Glomerular visceral epithelial cell (primary cell): ENCODE data around the gene MAPK4.

Source experiments
- DNase-seq: peaks from one replicate; pipeline ENCODE4 v3.0.0-alpha.2; 2016; ENCODE audit errors: extremely low spot score

MAPK4 gene

DNA sequence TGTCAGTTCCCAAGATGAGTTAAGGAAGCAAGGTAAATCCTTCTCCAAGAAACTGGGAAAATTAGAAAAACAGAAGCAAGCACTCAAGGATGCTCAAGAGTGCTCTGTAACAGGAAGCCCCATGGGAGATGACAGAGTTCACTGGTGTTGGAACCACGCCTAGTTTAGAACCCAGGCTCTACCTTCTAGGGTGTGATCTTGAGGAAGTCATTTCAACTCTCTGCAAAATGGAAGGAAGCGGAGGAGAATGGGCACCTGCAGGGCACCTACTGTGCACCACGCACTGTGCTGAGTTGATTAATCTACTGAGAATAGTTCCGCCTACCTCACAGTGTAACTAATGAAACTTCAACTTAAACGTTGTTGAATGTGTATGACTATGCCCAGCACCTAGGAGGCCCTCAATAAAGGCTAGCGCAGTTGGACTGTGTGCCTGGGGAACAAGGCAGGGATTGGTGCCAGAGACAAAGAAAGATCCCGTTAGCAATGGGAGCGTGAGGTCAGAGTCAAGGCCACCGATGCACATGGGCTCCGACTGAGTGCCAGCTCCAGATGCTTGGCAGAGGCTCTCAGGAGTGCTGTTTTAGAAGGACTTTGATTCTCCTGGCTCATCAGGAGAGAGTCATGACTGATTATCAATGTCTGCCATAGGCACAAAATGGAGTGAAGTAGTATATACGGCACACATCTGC, 93.7 kb downstream of the MAPK4 start:
- no peak for DNase-seq

DNA sequence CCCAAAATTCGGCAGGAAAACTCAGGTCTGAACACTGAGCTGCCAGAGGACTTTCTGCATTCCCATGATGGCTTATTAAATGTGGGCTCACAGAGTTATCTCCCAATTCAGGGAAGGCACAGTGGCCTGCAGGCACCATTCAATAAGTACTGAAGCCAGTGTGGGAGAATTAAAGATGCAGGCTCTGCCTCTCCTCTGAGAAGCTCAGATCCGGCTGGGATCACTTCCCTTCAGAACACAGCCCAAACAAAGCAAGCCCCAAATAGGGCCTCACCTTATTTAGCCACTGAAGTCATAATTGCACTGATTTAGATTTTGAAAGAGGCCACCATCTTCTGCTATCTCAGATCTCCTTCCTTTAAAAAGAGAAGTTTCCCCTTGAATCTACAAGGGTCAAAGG, 94.3 kb downstream of the MAPK4 start:
- no peak for DNase-seq

DNA sequence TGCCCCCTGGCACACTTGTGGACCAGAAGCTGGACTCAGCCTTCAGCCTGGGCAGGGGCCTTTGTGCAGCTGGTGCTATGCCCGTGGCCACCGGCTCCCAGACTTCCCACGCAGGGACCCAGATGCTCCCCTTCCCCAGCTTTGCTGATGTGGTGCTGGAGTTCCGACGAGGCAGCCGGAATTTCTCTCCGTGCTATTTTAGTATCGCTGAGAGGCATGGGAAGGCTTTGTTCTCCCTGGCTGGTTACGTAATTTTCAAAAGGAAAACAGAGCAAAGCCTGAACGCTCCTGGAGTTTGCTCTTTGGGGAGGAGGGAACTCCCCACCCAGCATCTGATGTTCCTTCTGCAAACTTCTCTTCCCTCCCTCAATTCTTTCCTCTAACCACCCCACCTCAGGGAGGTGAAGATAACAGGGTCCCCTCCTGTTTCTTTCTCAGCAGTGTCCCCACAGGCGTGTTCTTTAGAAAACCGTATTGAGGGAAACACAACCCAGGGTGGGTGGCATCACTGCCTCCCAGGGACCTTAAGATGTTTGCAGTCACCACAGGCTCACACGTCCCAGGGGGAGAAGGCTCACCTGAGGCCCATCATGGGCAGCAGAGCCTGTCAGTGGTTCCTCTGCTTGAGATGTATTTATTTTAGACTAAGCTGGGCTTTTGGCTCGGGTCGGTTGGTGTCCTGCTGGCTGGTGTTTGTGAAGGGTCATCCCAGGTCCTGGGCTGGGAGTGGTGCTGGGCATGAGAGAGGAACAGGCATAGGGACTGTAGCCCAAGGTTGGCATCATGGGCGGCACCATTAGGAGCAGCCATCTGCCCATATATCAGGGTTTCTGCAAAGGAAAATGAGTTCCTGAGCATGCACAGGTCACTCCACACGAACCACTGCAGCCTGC, 95.0 kb downstream of the MAPK4 start:
- no peak for DNase-seq

DNA sequence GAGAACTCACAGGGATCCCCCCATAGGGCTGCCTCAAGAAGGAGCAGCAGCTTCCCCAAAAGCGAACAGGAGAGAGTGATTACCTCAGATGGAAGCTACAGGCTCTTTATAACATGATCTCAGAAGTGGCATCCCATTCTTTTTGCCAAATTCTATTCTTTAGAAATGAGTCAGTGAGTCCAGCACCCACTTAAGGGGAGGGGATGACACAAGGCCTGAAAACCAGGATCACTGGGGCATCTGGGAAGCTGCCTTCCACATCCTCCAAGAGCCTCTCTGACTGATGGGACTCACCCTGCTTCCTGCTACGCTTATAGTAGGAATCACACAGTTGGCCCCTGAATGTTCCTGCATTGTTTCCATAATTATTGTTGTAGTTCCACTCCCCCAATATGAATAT, 96.5 kb downstream of the MAPK4 start:
- no peak for DNase-seq

DNA sequence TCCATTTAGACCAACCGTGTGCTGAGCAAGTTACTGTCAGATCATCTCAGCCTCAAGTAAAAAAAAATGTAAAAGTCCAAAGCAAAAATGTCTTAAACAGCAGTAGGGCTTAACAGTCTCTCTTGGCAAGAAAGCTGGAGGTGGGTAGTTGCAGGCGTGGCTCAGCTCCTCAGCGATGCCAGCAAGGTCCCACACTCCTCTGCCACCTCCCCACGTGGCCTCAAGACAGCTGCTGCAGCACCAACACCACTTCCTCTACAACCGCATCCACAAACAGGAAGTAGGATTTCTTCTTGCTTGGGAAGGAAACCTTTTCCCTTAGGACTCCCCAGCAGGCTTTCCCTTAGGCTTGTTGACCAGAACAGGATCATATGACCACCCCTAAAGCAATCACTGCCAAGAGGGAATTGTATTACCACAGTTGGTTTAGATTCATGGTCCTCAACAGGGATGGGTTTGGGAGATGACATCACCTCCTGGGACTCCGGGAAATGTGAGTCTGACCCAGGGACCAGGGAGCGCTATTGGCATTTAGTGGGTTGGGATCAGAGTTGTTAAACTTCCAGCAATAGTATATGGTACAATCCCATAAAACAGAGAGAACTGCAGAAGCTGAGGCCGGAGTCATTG, 97.1 kb downstream of the MAPK4 start:
- DNase-seq = no peak

DNA sequence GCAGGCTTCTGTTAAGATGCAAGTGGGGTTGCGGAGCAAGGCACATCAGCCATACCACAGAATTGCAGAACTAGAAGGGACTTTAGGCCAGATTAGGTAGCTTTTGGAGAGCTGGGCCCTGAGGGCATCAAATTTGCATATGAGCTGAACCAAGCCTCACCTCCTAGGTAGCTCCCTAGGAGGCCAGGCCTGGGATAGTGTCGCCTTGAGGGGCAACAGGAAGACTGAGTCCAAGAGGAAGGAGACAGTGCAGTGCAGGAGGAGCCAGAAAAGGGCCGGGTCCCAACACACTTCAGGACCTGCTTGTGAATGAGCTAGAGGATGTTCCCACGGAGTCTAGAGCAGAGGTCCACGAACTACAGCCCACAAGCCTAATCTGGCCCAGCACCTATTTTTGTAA, 98.7 kb downstream of the MAPK4 start:
- no peak for DNase-seq

DNA sequence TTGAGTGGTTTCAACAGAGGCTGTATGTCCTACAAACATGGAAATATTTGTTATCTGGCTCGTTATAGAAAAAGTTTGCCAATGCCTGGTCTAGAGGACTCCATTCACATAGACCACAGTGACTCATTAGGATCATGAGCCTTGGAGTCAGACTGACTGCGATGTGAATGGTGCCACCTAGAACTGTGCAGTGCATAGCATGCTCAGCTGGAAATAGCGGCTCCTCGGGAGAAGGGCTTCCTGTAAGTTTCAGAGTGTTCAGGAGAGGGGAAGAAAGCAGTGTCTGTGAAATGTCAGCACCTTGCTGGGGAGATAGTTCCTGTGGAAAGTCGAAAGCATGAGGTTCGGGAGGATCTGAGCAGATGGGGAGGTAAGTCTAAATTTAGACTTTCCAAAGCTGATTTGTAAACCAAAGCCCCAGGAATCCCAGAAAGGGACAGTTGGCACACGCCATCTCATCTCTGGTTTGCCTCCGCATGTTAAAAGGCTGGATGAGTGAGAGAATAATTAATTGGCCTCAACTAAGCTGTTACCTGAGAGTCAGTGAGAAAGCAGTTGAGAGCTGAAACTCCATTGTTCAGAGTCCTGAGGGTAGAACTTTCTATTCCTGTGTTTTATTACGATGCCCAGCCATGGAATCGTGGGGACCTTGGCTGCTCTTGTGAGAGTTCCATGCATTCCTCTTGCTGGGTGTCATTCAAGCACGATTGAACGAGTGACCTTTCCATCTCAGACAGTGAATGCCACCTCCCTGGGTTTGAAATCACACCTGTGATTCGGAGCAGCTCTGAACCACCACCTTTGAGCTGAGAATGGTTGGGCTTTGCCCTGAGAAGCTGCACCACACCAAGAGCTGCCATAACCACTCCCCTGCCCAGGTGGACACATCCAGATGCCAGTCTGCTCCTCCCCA, 99.5 kb downstream of the MAPK4 start:
- peak; percentile 4 for DNase-seq

DNA sequence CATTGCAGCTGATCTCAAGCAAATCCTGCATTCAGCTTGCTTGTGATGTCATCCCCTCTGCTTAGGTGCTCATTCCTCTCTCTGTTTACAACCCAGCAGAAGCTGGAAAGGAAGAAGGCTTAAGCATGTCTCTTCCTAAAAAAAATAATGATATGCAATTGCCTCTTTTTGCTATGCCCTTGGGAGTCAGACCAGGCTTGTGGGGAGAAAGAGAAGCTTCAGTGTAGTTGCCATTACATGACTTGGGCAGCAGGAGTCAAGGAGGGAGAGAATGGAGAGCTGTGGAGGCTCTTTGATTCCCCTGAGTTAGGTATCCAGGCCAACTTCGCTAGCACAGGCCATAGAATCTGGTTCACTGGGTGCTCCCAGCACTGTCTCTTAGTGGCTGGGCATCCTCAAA, 101.1 kb downstream of the MAPK4 start:
- DNase-seq = no peak

DNA sequence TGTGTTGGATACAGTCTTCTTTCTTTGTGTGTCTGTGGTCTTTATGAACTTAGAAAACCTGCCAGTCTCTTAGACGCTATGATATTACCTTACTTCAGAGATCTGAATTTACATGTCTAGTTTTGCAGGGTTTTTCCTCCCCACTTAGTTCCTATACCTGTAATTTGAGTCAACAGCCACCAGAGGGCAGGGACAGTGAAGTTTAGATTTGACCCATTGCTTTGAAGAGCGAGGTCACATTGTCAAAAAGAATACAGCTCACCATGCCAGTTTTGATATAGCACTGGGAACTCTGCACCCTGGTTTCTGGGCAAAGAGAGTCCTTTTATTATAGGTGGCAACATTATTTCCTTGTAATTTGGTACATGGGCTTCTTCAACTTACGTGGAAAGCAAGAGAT, 102.3 kb downstream of the MAPK4 start:
- no peak for DNase-seq

DNA sequence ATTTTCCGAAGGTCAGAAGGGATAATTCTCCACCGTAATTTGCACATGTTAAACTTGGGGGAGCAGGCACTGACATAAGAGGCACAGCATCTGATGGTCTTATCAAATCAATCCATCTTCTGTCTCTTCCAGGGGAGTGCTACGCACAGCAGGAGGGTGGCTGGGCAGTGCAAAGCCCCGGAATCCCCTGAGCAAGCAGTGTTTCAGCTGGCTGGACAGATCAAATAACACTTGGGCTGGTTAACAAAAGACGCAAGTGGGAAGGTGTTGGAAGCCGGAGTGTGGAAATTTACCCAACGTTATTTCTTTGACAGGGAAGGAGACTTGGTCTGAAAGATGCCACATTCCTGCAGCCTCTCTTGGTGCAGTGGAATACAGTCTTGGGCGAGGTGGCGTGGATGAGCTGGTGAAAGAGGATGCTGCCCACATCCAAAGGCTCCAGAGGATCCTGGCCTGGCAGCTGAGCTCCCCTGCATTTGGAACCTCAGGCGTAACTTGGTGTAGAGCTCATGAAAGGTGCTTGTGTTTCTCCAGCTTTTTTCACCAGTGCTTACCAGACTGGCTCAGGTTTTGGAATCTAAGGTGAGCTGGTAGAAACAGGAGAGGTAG, 103.0 kb downstream of the MAPK4 start:
- DNase-seq = no peak

DNA sequence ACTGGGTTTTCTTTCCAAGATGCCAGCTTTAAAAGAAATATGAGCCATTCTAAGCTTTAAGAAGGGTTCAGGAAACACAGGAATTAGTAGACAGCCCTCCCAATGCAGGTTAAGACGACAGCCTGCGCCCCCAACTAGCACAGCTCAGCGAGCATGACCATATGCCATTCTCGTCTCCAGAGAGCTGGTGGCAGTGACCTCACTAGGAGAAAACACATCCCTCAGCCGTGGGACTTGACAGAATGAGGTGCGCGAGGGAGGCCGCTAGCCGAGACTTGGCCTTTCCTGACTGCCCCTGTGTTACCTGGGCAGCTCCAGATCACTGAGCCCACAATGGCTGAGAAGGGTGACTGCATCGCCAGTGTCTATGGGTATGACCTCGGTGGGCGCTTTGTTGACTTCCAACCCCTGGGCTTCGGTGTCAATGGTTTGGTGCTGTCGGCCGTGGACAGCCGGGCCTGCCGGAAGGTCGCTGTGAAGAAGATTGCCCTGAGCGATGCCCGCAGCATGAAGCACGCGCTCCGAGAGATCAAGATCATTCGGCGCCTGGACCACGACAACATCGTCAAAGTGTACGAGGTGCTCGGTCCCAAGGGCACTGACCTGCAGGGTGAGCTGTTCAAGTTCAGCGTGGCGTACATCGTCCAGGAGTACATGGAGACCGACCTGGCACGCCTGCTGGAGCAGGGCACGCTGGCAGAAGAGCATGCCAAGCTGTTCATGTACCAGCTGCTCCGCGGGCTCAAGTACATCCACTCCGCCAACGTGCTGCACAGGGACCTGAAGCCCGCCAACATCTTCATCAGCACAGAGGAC, 103.9 kb downstream of the MAPK4 start:
- DNase-seq = no peak

DNA sequence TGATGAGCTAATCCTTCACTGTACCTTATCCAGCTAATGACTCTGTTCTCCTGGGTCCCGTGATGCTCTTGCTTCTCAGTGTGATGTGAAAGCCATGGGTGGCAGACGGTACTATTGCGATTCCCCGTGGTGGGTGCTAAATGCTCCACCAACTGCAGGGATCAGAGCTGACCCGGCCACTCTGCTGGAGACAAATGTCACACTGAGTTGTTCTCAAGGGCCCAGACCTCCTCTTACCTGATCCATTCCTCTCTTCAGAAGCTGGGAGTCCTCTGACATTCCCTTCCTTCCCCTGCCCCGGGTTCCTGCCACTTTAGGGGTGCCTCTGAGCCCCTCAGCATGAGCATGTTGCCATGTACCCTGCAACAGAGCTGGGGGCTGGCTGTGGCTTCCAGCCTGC, 105.1 kb downstream of the MAPK4 start:
- DNase-seq = no peak

DNA sequence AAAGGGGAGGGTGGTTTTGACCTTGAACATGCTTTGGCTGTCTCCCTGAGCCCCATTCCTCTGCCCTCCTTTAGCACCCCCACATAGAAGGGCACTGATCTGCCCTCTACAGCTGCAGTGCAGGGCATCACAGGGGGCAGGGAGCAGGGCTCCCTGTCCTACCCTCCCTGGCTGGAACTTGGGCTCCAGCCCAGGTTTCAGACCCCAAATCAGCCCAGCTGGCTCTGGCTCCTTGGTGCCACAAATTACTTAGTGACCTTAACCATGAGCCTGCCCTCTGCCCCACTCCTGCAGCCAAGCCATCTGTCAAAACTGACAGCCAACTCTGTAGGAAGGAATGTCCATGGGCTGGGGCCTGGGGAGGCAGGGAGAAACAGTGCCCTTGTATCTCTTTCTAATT, 105.6 kb downstream of the MAPK4 start:
- no peak for DNase-seq

DNA sequence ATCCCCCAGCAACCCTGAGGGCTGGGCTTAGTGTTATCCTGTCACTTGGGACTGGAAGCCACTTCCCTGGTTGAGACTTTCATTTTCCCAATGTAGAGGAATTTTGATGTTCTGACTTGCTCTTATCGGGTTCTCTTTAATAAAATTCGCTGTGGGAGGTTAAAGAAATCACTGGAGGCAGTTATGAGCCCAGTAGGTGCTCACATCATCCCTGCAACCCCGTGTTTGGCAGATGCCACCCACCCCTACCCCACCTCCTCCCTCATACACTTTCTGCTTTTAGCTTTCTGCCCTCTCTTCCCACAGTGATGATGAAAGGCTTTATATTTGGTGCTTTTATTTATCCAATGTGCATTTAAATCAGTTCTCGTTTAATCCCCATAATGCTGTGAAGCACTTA, 106.6 kb downstream of the MAPK4 start:
- no peak for DNase-seq

DNA sequence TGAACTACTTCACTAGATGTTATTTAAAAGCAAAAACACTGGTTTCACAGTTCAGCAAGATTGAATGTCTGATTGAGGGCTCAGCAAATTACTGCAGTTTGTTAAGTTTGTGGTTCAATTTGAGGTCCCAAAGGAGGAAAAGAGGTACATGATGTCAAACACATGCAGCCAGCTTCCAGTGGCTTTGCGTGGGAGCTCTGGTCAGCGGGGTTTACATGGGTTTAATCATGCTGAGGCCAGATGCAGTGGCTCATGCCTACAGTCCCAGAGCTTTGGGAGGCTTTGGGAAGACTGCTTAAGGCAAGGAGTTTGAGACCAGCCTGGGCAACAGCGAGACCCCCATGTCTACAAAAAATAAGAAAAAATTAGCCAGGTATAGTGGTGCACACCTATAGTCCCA, 111.5 kb downstream of the MAPK4 start:
- no peak for DNase-seq

DNA sequence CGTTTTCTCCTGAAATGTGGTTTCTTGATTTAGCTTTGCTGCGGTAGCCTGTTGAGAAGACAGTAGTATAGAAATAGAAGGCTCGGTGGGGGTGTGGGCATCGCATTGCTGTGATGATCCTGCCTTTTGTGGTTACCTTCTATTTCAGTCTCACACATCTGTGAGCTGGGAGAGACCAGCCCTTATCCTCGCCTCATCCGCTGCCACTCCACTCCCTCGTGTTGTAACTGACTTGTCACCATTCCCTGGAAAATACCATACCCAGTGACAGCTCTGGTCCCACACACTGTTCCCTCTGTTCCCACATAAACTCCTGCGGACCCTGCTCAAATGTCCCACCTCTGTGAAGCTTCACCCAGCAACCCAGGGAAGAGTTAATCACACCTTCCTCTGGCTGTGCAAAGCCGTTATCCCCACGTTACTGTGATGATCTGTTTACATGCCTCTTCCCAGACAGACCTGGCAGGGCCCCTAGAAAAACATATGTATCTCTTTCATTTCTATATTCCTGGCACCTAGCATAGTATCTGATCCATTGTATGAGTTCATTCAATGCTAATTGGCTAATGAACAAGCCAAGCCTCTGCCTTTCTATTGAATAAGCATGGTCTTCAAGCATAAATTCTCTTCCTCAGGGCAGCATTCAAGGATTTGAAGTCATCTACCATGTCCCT, 114.6 kb downstream of the MAPK4 start:
- no peak for DNase-seq

DNA sequence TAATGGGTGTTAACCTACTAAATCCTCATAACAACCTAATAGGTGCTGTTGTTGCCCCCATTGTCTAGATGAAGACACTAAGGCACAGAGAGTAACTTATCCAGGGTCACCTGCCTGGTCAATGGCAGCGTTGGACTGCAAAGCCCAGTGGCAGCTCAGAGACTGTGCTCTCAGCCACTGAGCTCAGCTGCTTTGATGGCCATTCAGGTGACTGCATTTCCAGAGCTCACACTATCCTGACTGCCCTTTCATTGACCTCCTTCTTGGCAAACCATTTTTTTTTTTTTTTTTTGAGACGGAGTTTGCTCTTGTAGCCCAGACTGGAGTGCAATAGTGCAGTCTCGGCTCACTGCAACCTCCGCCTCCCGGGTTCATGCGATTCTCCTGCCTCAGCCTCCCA, 115.2 kb downstream of the MAPK4 start:
- no peak for DNase-seq

DNA sequence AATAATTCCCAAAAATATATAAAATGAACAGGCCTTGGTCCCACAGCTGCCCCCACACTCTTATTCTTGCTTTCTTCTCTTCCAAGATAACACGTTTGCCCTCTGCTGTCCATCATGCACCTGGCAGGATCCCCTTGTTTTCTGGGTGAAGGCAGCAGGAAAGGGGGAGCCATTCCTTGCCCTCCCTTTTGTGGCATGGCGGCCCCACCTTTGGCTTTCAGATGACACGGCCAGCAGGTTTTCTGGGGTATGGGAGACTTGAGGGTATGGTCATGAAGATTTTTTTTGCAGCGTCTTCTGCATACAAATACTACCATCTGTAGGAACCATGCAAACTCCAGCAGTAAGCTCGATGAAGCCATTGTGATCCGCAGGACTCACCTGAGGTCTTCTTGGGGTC, 118.8 kb downstream of the MAPK4 start:
- DNase-seq = no peak

DNA sequence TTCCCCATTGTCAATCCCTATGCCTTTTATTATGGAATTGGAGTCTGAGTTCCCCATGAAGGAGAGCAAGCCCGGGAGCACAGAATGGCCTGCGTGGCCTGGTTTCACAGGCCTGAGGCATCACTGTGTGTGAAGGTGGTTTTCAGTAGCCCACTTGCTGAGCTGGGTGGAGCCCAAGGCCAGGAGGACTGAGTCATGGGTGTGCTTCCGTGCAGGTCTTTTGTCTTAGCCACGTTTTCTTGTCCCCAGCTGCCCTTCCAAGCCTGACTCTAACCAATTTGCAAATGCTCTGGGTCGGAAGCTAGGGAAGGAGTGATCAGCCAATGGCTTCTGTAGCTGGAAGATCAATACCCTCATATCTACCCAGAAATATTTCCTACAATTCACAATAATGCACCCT, 119.2 kb downstream of the MAPK4 start:
- no peak for DNase-seq

DNA sequence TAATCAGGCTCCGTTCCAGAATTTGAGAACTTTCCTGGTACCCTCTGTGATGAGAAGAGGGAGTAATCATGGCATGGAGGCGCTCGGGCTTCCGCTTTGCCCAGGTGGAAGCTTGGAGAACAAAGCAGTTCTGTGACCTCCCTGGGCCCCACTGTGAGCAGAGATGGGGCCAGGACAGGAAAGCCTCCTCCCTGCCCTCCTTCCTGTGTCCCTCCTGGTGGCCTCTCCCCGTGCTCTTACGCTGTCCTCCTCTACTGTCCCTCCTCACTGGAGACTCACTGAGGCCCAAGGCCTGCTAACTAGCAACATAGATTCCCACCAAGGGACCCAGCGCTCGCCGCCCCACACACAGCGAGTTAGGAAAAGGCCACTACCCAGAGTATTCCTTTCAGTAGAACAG, 119.8 kb downstream of the MAPK4 start:
- DNase-seq = no peak
